GM19455 (cell line): ENCODE results near the gene SFN.

ENCODE experiments used
- ATAC-seq: cut with Tn5 transposase; IDR thresholded peaks from one replicate; pipeline ENCODE4 v1.9.1; 2021; ENCODE audit not compliant: unreplicated experiment

Gene SFN

DNA sequence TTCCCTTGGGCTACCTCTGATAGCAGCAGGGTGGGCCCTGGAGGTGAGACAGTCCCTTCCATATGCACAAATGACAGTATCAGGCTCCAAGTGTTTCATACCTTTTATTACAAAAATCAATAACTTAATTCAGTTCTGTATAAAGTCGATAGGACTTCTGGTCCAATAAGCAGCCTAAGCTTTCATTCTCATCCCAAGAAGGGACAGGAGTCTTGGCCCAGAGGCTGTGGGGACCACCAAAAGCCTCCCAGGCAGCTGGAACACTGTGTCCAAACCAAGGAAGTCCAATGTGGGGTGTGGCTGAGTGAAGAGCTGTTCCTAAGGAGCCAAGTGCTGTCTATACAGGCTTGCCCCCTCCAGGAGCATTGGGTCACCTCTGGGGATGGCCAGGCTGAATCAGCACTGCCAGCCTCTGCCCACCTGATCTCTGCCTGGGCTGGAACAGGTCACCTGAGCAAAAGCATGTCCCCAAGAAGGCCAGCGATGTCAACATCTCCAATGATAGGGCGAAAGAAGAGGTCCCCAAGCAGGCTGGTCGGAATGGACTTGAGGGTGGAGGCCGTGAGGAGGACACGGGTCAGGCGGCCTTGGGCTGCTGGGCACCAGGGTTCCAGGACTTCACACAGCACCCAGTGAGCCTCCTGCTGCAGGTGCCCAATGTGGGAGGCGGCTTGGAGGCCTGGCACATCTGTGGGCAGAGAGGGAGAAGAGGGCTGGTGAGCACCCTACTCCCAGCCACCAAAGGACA, 48.6 kb downstream of the SFN start:
- ATAC-seq = no peak

DNA sequence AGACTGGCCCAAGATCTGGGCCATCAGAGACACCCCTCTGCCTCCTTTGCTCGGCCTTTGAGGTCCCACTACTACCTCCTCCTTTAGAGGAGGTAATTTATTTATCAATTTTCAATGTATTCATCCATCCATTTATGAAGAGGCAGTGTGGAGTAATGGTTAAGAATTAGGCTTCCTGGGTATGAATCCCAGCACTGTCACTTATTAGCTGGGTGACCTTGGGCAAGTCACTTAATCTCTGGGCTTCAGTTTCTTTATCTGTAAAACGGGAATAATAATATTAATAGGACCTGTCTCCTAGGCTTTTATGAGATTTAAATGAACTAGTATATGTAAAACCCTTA, 49.2 kb downstream of the SFN start:
- ATAC-seq = no peak

DNA sequence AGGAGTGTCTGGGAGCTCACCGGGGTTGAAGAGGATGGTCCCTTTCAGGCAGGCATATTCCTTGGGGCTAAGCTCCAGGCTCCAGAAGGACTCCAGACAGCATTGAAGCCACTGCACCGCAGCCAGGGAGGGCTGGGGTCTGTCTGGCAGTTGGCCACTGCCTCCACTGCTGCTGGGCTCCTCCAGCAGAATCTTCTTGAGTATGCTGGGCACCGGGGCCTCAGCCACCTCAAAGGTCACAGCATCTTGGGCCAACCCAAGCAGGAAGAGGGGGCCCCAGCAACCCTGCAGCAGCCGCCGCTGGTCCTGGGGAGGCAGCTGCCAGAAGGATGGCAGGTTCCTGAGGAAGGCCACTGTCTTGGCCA, 50.4 kb downstream of the SFN start:
- no peak for ATAC-seq
